GM13976 (cell line): Measurements from ENCODE around the gene RAB9A.
A peak's percentile ranks its signal among the peaks of the same experiment; 100 is the strongest.

ENCODE experiments used
- DNase-seq: peaks from one replicate; pipeline ENCODE4 v3.0.0; 2012; ENCODE audit warnings: low spot score
- in situ Hi-C: fragments of 300-500 bp; cut with MboI; formaldehyde crosslinking; loops from one replicate; pipeline ENCODE4 v1.12.0; 2022; ENCODE audit warnings: low sequenced_read_pairs, mixed read lengths, inconsistent platforms; ENCODE audit not compliant: unreplicated experiment
- TF ChIP-seq, protein P1 (sequence below): IDR thresholded peaks from 2 replicates; pipeline ENCODE4 v1.5.1; 2012; ENCODE audit warnings: borderline replicate concordance, mild to moderate bottlenecking; ENCODE audit not compliant: insufficient read depth; ENCODE audit errors: extremely low read depth, missing control alignments, control extremely low read depth

Gene RAB9A

GRCh38 chrX:13697976-13698375, 9.0 kb downstream of the RAB9A start:
- no peak for DNase-seq
- in situ Hi-C loops, result no loop called here
- TF ChIP-seq, protein P1, sequence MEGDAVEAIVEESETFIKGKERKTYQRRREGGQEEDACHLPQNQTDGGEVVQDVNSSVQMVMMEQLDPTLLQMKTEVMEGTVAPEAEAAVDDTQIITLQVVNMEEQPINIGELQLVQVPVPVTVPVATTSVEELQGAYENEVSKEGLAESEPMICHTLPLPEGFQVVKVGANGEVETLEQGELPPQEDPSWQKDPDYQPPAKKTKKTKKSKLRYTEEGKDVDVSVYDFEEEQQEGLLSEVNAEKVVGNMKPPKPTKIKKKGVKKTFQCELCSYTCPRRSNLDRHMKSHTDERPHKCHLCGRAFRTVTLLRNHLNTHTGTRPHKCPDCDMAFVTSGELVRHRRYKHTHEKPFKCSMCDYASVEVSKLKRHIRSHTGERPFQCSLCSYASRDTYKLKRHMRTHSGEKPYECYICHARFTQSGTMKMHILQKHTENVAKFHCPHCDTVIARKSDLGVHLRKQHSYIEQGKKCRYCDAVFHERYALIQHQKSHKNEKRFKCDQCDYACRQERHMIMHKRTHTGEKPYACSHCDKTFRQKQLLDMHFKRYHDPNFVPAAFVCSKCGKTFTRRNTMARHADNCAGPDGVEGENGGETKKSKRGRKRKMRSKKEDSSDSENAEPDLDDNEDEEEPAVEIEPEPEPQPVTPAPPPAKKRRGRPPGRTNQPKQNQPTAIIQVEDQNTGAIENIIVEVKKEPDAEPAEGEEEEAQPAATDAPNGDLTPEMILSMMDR, result no peak

GRCh38 chrX:13698432-13698831, 9.5 kb downstream of the RAB9A start:
- in situ Hi-C loops, result no loop called here
- TF ChIP-seq, protein P1, result no peak

DNA sequence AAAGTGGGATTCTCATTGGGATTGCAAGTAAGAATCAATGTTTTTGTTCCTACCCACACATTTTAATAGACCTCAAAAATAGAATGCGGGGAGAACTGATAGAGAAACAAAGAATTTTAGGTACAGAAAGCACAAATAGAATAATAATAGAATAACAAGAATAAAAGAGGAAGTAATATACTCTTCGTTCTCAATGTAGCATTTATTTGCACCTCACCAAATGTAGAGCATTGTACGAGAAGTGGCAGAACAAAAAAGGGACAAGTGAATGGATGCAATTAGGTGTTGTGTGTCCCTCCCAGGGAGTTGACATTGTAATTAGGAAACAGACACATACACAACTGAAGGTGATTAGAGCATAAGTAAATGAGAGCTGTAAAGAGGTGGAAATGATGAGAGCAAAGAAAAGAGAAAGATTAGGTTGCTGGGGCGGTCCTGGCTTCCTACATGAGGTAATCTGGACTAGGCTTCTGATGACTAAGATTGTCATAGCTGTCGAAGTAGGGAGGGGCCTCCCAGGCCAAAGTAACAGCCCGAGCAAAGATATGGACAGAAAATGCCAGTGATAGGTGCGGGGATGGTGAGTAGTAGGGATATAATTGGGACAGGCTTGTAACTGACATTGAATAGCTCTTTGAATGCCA, 10.4 kb downstream of the RAB9A start:
- TF ChIP-seq, protein P1, result no peak
- in situ Hi-C loops, result no loop called here
- peak; percentile 50 for DNase-seq

More at GRCh38 chrX:13698432-13698831, 9.5 kb downstream of the RAB9A start:
- no peak for DNase-seq

DNA sequence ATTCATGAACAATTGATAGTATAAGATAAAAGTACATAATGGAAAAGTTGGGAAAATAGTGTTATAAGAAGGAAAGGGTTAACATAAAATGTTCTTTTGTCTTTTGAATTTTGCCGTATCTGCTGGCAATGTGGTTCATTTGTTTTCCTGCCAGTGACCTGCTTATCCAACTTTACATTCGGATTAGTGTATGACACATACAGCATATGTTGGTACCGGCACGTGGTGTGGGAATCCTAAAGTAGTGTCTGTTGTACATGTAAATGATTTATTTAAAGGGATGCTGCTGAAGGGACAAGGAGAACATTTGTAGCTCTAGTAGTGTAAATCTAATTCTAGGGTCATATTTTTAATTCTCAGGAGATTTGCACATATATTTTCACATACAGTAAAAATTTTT, 11.5 kb downstream of the RAB9A start:
- DNase-seq, result no peak
- in situ Hi-C loops, result no loop called here

DNA sequence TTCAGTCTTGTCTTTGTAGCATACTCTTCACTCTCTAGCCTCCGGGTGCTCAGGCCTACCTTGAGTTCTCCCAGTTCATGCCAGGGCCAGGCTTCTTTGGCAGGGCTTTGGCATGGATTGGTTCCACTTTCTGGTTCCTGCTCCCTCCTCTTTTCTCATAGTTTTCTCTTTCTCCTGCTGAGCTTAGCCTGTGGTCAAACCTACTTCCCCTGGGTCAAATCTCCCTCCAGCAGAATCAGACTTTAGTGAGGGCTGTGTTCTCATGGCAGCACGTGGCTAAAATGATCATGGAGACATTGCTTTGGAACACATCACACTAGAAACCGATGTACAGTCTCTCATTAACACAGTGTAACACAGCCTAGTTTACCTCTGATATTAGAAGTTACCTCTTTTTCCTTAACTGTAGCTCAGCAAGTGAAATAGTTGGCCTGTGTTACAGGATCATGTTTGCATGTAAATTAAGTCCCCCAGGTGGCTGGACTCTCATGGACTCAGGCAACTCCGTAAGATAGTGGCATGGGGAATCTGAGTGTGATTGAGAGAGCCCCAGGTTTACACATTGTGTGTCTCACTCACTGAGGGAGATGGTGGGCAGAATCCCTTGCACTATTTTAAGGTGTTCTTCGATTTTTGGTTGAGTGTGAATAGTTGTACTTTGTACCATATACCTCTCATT, 13.3 kb downstream of the RAB9A start:
- DNase-seq, result no peak
- TF ChIP-seq, protein P1, result no peak
- in situ Hi-C loops, result no loop called here

More for the DNA sequence above, 11.5 kb downstream of the RAB9A start:
- TF ChIP-seq, protein P1, result no peak

DNA sequence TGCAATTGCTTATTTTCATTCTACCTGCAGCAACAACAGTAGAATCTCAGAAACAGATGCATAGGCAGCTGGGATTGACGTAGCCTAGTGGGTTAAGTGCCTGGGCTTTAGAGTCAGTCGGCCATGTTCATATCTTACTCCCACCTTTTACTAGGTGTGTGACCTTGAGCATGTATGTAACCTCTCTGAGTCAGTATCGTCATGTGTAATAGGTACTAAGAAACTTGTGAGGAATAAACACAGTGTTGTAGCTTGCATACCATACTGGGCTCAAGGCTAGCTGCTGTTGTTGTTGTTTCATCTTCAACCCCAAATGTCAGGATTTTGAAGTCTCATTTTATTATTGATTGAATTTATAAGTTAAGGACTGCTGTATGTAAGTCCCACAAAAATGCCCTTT, 14.2 kb downstream of the RAB9A start:
- in situ Hi-C loops, result no loop called here
- DNase-seq, result no peak
- TF ChIP-seq, protein P1, result no peak
